HG02981 (cell line): Measurements from ENCODE around the gene TSPAN18.

ENCODE experiments used
- ATAC-seq: cut with Tn5 transposase; IDR thresholded peaks from one replicate; pipeline ENCODE4 v1.9.1; 2021; ENCODE audit warnings: mild to moderate bottlenecking, moderate library complexity; ENCODE audit not compliant: unreplicated experiment

The TSPAN18 gene

GRCh38 chr11:44938066-44938691 lies 211.4 kb downstream of the TSPAN18 start:
- ATAC-seq, result no peak

- ATAC-seq, result no peak
Observed at GRCh38 chr11:44939673-44940395, 213.1 kb downstream of the TSPAN18 start.

GRCh38 chr11:44940404-44940803 lies 213.6 kb downstream of the TSPAN18 start:
- ATAC-seq, result no peak

GRCh38 chr11:44940835-44941234 lies 214.1 kb downstream of the TSPAN18 start:
- no peak for ATAC-seq

- ATAC-seq, result no peak
Observed at GRCh38 chr11:44941259-44942021, 214.7 kb downstream of the TSPAN18 start.

GRCh38 chr11:44942029-44942955 lies 215.5 kb downstream of the TSPAN18 start:
- ATAC-seq, result no peak

GRCh38 chr11:44943118-44943517 lies 216.4 kb downstream of the TSPAN18 start:
- peak; percentile 54 for ATAC-seq

- ATAC-seq, result no peak
Observed at GRCh38 chr11:44943696-44944095, 216.9 kb downstream of the TSPAN18 start.

GRCh38 chr11:44944181-44944852 lies 217.6 kb downstream of the TSPAN18 start:
- no peak for ATAC-seq

GRCh38 chr11:44944853-44945235 lies 218.1 kb downstream of the TSPAN18 start:
- no peak for ATAC-seq

GRCh38 chr11:44945666-44946065 lies 218.9 kb downstream of the TSPAN18 start:
- no peak for ATAC-seq

GRCh38 chr11:44946263-44946662 lies 219.5 kb downstream of the TSPAN18 start:
- ATAC-seq, result no peak

- ATAC-seq, result no peak
Observed at GRCh38 chr11:44947114-44947513, 220.4 kb downstream of the TSPAN18 start.

- ATAC-seq, result no peak
Observed at GRCh38 chr11:44948155-44948554, 221.4 kb downstream of the TSPAN18 start.

GRCh38 chr11:44949160-44950030 lies 222.6 kb downstream of the TSPAN18 start:
- ATAC-seq, result no peak

GRCh38 chr11:44950031-44950624 lies 223.4 kb downstream of the TSPAN18 start:
- no peak for ATAC-seq

- ATAC-seq, result no peak
Observed at GRCh38 chr11:44950625-44951476, 224.1 kb downstream of the TSPAN18 start, which contains the start of gene TP53I11. TP53I11 (minus strand) TSS chr11:44950883; CDS start chr11:44938335, 12,548 bp downstream.

- ATAC-seq, result no peak
Observed at GRCh38 chr11:44952082-44952481, 225.3 kb downstream of the TSPAN18 start.
